ENCODE data around the gene LIMK2.
"Not testable (repeated sequence)": the region's sequence is repeated elsewhere in the genome, so short reads cannot be mapped to it uniquely, and the experiment has no call there.

Gene LIMK2

GRCh38 chr22:31212783-31213629 lies 908 bp downstream of the LIMK2 start:
- no peak for DNase-seq

- no peak for DNase-seq
These were observed 3.0 kb downstream of the LIMK2 start for GRCh38 chr22:31215018-31215535.

GRCh38 chr22:31218565-31219262 lies 6.6 kb downstream of the LIMK2 start:
- DNase-seq: no peak

- DNase-seq: no peak
These were observed 9.0 kb downstream of the LIMK2 start for GRCh38 chr22:31221084-31221483.

DNA sequence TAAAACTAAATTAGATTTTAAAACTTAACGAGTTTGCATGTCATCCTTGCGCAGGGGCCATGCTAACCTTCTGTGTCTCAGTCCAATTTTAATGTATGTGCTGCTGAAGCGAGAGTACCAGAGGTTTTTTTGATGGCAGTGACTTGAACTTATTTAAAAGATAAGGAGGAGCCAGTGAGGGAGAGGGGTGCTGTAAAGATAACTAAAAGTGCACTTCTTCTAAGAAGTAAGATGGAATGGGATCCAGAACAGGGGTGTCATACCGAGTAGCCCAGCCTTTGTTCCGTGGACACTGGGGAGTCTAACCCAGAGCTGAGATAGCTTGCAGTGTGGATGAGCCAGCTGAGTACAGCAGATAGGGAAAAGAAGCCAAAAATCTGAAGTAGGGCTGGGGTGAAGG lies 10.6 kb downstream of the LIMK2 start:
- DNase-seq: no peak

- no peak for DNase-seq
These were observed 11.7 kb downstream of the LIMK2 start for GRCh38 chr22:31223786-31224191.

DNA sequence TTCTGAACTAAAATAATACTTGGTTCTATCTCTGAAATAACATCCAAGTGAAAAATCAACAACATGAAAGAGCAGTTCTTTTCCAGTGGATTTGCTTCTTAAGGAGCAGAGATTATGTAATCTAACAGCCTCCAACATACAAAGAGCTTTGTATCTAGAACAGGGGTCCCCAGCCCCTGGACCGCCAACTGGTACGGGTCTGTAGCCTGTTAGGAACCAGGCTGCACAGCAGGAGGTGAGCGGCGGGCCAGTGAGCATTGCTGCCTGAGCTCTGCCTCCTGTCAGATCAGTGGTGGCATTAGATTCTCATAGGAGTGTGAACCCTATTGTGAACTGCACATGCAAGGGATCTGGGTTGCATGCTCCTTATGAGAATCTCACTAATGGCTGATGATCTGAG lies 12.6 kb downstream of the LIMK2 start:
- DNase-seq: not testable (repeated sequence)

- no peak for DNase-seq
These were observed 15.1 kb downstream of the LIMK2 start for GRCh38 chr22:31227186-31227585.

GRCh38 chr22:31229402-31230079 lies 17.4 kb downstream of the LIMK2 start:
- peak in 1 of 2 experiments; percentile 14 for DNase-seq

DNA sequence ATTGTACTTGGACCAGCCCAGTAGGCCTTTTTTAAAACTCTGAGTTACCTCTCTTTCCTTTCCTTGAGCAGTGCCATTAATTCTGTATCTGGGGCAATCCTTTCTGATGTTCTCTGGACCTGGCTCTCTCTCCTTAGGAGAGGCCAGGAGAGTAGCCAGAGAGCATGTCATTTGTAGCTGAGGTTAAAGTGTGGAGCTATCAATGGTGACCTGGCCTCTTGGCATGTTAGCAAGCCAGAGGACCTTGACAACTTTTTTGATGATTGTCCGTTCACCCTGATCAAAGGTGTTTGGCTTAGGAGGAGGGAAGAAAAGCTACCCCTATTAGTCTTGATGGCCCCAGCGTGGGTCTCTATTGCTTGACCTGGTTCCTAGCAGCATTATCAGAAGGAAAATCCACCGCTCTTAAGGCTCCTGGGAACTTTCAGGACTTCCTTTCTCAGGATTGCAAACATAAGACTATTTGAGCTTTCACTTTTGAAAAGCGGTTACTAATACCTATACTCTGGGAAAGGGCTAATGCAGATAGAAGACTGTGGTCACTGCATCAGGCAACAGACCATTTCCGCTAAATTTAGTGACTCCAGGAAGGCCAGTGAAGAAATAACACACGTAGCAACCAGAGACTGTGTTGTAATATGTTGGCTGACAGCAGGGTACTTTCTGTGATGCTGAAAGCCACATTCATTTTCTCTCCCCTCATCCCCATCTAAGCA lies 18.2 kb downstream of the LIMK2 start:
- no peak for DNase-seq

GRCh38 chr22:31230871-31231621 lies 18.9 kb downstream of the LIMK2 start:
- DNase-seq: no peak

DNA sequence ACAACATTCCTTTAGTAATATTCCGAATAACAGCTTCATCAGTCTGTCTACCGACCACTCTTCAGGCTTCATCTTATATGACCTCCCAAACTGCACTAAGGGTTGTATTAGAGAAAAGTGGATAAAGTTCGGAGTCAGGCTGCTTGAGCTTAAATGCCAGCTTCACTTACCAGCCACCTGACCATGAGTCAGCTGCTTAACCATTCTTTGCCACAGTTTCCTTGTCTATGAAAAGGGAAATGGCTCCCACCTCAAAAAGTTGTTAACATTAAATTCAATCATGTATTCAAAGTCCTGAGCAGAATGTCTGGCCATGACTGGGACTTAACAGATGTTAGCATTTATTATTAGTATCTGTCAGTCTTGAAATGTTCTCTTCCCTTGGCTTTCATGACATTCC lies 20.9 kb downstream of the LIMK2 start:
- no peak for DNase-seq

DNA sequence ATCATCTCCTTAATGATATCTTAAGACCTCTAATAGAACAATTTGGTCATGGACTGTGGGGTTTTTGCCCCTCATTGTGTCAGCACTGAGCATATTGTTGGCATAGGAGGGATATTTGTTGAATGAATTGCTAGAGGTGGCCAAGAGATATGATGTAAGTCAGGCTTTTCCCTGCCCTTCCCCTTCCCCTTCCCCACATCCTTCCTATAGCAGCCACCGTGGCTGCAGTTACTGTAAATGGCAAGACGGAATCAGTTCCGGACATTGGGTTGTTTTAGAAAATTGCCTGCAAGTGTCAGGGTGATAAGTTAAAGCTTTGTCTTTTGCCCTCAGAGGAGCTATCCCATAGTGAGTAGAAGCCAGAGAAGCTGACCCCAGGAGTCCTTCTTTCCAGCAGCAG lies 23.0 kb downstream of the LIMK2 start:
- no peak for DNase-seq

GRCh38 chr22:31236044-31236443 lies 23.9 kb downstream of the LIMK2 start:
- DNase-seq: not testable (repeated sequence)

DNA sequence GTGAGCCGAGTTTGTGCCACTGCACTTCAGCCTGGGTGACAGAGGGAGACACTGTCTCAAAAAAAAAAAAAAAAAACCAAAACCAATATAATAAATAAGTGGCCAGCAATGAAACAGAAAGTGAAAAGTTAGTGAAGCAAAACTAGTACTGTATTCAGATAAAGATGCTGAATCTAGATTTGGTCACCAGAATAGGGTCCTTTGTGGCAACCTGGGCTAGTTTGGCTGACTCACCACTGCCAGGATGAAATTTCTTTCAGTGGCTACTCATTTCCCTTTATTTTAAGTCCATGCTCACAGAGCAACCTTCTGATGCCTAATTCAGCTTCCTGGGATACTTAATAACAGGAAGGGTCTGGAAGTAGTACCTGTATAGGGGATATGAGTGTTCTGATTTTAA lies 26.0 kb downstream of the LIMK2 start:
- no peak for DNase-seq

GRCh38 chr22:31239771-31240370 lies 27.8 kb downstream of the LIMK2 start:
- DNase-seq: no peak

- DNase-seq: no peak
These were observed 29.1 kb downstream of the LIMK2 start for GRCh38 chr22:31241200-31241599.

- DNase-seq: no peak
These were observed 29.8 kb downstream of the LIMK2 start for GRCh38 chr22:31241936-31242335.

GRCh38 chr22:31243339-31244045 lies 31.4 kb downstream of the LIMK2 start:
- DNase-seq: no peak

DNA sequence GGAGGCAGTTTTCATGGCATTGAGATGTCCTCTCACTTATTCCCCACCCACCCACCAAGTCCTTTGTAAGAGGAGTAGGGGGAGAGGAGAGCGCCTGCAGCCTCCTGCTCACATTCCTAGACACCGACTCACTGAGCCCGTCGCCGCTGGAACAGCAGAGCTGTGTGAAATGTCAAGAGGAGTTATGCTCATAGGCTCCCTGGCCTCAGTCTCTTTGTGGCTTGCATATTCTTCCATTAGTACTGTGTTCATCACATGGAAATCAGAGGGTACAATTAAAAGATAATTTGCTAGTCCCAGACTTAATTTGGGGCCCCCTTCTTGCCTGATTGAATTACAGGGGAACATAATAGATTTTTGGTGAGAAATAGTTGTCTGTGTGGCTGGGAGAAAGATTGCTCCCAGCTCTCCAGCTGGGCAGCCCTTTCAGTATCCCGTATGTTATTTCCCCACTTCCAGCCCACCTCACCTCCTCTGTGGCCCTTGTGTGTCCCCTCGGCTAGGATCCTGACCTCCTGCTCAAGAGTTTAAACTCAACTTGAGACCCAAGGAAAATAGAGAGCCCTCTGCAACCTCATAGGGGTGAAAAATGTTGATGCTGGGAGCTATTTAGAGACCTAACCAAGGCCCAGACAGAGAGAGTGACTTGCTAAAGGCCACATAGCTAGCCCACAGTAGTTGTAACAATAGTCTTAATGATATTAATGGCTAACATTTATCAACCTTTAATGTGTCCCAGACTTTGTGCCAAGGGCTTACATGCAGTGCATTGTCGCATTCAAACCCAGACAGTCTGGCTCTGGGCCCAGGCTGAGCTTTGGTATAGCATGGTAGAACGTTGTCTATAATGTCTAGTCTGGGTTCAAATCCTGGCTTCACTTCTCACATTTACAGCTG lies 32.2 kb downstream of the LIMK2 start:
- DNase-seq: no peak

All from cerebellar nuclear complex (tissue), 1 donor.